Mucosa of descending colon (tissue), 3 donors: Measurements from ENCODE around the gene FMNL1. TPM values are rescaled to one million over a fixed set of nuclear protein-coding genes. Genes with fewer than 3 reads are reported as not detected.

Experiments used
- ATAC-seq: fragments of 200-7000 bp; cut with Tn5 transposase; one replicate; pipeline ENCODE4 v1.9.1; 2020; ENCODE audit warnings: mild to moderate bottlenecking, moderate library complexity
- DNase-seq, 3 donors: peaks; one replicate each; pipeline ENCODE4 v3.0.0-alpha.2; 2020
- H3K36me3 ChIP-seq: fragments of 200-600 bp; one replicate; pipeline ENCODE4 v1.8.0; 2021; ENCODE audit warnings: low read depth, mild to moderate bottlenecking
- H3K4me1 ChIP-seq: fragments of 200-600 bp; one replicate; pipeline ENCODE4 v1.8.0; 2021; ENCODE audit warnings: low read depth, mild to moderate bottlenecking
- H3K4me3 ChIP-seq: fragments of 200-600 bp; one replicate; pipeline ENCODE4 v1.8.0; 2021; ENCODE audit warnings: mild to moderate bottlenecking
- H3K9me3 ChIP-seq: fragments of 200-600 bp; one replicate; pipeline ENCODE4 v1.8.0; 2021; ENCODE audit warnings: mild to moderate bottlenecking
- intact Hi-C, 2 donors: fragments of 100-400 bp; cut with DNase I in 1 of 2; cut with micrococcal nuclease in 1 of 2; formaldehyde crosslinking; loops; one replicate each; pipeline versions ENCODE4 v1.11.0 to v1.11.1; 2022; cut with DNase I, micrococcal nuclease
- total RNA-seq, 3 donors: library from RNA; stranded (reverse); fragmentation: NEBNext Ultra II Directional in 2 of 3; extraction: Animal tissue kit (Norgen Biotek cat#: 25700) in 2 of 3; gene quantifications; one replicate each; pipeline versions ENCODE4 v1.2.1 to v1.2.4, GENCODE V29; 2021 to 2023
- TF ChIP-seq, protein P1 (sequence below): fragments of 200-600 bp; IDR thresholded peaks from one replicate; pipeline ENCODE4 v1.8.0; 2022; ENCODE audit warnings: antibody characterized with exemption, mild to moderate bottlenecking
- donor health status: DM: no; HTN: no; CAD: no; lungs with moderate emphysema.
- donor health status: DM: no; HTN: no; CAD: no.
- donor health status: DM: no; HTN: yes; CAD: no.

The FMNL1 gene
- total RNA-seq, 3 donors from 2014 or later = 7.4 to 18.1 (median 17.3) TPM

DNA sequence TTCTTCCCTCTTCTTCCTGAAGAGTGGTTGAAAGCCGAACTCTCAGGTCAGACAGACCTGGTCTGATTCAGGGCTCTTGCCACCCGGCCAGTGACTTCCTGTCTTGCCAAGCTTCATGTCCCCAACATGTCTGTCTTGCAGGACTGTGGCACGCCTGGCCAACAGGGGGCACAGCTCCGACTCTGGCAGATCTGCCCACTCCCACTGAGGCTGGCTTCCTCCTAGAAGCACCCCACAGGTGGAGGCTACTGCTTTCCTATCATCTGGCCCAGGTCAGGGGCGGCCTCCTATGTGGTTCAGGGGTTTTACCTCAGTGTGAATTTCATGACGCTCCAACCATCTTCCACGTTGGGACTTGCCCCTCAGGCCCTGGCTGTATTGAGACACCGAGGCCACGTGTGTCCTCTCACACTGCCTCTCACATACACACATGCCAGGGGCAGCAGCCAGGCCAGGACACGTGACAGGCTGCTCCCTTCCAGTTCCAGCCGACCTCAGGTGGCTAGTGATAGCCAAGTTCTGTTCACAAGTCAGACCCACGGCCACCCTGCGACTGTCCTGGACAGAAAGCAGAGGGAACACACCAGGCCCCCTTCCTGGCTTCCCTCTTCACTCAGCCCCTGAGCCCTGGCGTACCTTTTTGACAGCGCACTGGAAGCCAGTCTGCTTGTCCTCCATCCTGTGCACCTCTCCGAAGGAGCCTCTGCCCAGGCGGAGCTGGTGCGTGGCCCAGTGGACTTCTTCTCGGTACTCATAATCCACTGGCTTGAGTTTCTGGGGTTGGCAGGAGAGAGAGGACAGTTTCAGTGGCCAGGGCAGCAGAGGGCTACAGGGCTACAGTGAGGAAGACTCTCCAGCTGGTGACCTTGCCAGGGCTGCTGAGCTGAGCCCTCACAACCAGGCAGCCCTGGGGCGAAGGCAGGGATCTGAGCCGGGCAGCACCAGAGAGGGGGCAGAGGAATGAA lies 62.8 kb downstream of the FMNL1 start:
- H3K4me1 ChIP-seq = peaks cover 2% of the 10 kb centered on the region
- intact Hi-C loops = no loop called here
- TF ChIP-seq, protein P1, sequence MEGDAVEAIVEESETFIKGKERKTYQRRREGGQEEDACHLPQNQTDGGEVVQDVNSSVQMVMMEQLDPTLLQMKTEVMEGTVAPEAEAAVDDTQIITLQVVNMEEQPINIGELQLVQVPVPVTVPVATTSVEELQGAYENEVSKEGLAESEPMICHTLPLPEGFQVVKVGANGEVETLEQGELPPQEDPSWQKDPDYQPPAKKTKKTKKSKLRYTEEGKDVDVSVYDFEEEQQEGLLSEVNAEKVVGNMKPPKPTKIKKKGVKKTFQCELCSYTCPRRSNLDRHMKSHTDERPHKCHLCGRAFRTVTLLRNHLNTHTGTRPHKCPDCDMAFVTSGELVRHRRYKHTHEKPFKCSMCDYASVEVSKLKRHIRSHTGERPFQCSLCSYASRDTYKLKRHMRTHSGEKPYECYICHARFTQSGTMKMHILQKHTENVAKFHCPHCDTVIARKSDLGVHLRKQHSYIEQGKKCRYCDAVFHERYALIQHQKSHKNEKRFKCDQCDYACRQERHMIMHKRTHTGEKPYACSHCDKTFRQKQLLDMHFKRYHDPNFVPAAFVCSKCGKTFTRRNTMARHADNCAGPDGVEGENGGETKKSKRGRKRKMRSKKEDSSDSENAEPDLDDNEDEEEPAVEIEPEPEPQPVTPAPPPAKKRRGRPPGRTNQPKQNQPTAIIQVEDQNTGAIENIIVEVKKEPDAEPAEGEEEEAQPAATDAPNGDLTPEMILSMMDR = no peak
- no peak overlapping the region for H3K4me3 ChIP-seq
- no peaks in the 10 kb centered on the region for H3K9me3 ChIP-seq
- peak in 1 of 3 donors; percentile 54 for DNase-seq
- ATAC-seq = peak; percentile 50
- H3K36me3 ChIP-seq = no peaks in the 10 kb centered on the region

DNA sequence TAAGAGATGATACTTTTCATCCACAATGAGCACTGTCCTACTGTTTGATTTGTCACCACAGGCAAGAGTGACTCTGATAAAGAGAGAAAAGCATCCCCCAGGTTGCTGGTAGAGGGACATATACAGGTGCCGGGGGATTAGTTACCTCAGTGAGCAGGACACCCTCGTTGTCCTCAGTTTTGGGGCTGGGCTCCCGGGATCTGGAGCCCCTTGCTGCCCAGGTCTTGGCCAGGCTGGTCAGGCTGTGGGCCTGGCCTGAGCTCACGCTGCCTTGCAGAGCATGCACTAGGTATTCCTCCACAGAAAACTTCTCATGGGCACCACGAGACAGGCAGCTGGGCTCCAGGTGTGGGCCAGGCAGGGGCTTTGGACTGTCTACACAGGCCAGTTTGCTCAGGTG lies 64.6 kb downstream of the FMNL1 start:
- TF ChIP-seq, protein P1 = no peak
- H3K9me3 ChIP-seq = no peaks in the 10 kb centered on the region
- DNase-seq (no peak), ATAC-seq (no peak)
- peaks cover 6% of the 10 kb centered on the region for H3K36me3 ChIP-seq
- intact Hi-C loops = no loop called here
- H3K4me1 ChIP-seq = peaks cover 2% of the 10 kb centered on the region
- no peak overlapping the region for H3K4me3 ChIP-seq

- intact Hi-C loops = no loop called here
- H3K9me3 ChIP-seq = no peaks in the 10 kb centered on the region
- H3K4me1 ChIP-seq = peaks cover 11% of the 10 kb centered on the region
- TF ChIP-seq, protein P1 = no peak
- H3K36me3 ChIP-seq = peaks cover 6% of the 10 kb centered on the region
- DNase-seq (no peak), ATAC-seq (peak; percentile 33)
- H3K4me3 ChIP-seq = no peak overlapping the region
Observed at GRCh38 chr17:45287526-45288500, 66.1 kb downstream of the FMNL1 start.

- DNase-seq (no peak), ATAC-seq (no peak)
- intact Hi-C loops = no loop called here
- TF ChIP-seq, protein P1 = no peak
- Histone ChIP-seq H3K4me3 (no peak overlapping the region), H3K36me3 (peaks cover 6% of the 10 kb centered on the region), H3K4me1 (peaks cover 21% of the 10 kb centered on the region), H3K9me3 (no peaks in the 10 kb centered on the region)
Observed at GRCh38 chr17:45288825-45289224, 67.1 kb downstream of the FMNL1 start.
